Globus pallidus (tissue), 1 donor: ENCODE measurements around the gene LNX2.
A peak's percentile ranks its signal among the peaks of the same experiment; 100 is the strongest.
"Not testable (repeated sequence)": the region's sequence is repeated elsewhere in the genome, so short reads cannot be mapped to it uniquely, and the experiment has no call there.

Experiments used
- DNase-seq: peaks from one replicate; pipeline ENCODE4 v3.0.0-alpha.2; 2015; ENCODE audit warnings: low spot score

LNX2 gene

DNA sequence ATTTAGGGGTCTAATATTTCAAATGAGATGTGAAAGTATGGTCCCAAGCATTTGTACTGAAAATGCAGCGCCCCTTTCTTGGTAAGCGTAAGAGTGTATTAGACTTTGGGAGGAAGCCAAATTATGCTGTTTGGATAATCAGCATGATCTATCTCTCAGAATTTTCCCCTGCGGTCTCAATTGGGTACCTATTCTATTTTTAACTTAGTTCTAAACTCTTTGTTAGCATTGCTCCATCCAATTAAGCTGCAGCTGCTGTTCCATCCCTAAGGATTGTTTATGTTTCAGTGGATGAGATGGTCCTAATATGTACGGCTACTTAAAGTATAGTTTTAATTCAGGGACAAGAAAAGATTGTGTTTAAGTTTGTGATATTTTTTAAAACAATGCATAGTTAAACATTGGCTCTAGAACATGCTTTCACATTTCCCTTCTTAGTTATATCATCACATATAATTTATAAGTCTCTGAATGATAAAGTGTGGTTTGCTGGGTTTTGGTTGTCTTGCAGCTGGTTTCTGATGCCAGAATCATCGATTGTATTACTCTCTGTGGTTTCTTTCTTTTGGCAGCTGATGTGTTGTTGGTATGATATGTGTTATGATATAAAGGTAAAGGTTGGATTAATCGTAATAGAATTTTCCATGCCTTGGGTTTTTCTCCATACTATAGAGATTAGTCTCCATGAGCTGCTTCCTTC is 16.4 kb upstream of the LNX2 start:
- DNase-seq: no peak

DNA sequence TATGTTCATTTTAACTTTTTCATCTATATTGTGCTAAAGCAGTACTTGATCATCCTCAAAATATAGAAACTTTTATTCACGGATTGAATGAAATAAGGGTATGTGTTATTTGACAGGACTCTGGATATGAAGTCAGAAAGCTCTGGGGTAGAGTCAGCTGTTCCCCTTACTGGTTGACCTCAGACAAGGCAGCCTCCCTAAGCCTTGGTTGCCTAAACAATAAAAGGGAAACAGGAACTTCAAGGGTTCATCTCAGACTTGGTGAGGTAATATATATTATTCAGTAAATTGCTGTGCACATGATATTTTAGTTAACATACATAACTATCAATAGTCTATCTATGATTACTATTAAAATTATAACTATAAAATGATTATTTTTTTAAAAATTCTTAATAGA is 14.9 kb upstream of the LNX2 start:
- no peak for DNase-seq

DNA sequence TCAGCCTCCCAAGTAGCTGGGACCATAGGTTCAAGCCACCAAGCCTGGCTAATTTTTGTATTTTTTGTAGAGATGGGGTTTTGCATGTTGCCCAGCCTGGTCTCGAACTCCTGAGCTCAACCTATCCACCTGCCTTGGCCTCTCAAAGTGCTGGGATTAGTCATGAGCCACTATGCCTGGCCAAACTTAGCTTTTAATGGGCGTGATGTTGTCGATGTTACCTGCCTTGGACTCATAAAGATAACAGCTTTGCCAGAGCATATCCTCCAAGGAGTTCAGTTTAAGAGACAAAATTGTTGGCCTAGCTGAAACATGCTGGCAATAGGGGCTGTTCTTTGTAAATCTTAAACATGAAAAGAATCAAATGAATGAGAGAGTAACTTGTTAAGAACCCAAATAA is 14.5 kb upstream of the LNX2 start:
- no peak for DNase-seq

DNA sequence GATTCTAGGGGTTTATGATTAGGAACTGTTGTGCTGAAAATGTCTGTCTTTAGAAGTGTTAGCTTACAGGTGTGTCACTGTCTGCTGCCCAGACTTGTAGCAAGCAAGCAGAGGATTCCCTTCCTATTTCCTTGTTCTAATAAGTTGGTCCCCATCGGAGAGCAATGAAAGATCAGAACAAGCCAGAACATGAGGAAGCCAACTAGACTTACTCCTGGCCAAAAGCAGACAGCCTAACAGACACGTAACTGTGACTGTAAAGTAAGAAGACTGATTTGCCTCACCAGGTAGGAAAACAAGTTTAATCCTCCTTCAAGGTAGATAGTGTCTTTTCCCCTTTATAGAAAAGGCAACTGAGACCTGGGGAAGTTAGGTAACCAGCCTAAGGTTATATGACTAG is 13.9 kb upstream of the LNX2 start:
- no peak for DNase-seq

DNA sequence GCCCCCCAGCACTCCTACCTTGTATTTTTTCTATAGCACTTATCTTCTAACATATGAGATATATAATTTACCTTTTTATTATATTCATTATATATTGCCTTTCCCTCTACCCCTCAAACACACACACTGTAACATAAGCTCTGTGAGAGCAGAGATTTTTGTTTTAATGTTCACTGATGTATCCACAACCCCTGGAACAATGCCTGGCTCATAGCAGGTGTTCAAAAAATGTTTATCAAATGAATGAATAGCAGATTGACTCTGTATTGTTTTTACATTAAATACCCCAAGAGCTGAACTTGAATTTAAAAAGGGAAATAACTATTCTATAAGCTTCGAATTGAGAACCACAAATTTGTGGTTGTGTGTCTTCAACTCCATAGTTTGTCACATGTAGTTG is 12.3 kb upstream of the LNX2 start:
- DNase-seq: no peak

DNA sequence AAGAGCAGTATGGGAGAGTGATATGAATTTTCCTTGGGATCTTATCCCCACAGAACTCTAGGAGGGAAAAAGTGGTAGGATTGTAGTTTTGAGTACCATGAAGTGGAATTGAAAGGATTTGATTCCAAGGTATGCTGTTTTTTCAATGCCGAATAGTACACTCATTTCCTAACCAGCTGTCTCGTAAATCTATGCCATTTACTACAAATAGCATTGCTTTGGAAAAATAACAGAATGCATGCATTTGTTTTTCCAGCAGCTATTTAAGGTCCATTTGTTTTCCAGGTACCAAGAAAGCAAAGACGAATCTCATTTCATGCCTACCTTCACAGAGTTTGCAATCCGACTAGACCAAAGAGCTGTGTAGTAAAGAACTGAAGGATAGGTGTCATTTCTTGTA is 11.9 kb upstream of the LNX2 start:
- no peak for DNase-seq

DNA sequence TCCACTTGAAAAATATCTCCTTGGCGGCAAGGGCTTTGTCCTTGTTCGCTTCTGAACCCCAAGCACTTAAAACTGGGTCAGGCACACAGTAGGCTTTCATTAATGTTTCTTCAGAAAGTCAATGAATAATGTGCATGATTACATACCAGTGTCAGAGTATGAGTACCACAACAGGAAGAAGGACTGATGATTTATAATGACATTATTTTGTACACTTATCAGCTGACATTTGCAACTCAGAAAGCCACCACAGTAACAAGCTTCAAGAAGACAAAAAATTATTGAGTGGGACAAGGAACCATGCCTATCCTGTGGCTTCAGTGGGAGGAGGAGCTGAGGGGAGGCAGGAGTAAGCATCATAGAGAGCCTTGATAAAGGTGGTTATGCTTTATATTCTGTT is 11.3 kb upstream of the LNX2 start:
- no peak for DNase-seq

DNA sequence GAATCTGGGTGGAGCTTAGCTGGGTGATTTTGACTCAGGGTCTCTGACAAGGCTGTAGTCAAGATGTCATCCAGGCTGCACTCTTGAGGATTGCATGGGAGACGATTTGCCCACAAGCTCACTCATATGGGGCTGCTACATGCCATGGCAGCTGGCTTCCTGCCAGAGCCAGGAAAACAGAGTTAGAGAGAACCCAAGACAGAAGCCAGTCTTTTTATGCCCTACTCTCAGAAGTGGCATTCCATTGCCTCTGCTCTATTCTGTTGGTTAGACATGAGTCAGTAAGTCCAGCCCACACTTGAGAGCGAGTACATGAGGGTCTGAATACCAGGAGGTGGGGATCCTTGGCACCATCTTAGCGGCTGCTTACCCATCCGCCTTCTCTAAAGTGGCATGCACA is 10.8 kb upstream of the LNX2 start:
- DNase-seq: no peak

DNA sequence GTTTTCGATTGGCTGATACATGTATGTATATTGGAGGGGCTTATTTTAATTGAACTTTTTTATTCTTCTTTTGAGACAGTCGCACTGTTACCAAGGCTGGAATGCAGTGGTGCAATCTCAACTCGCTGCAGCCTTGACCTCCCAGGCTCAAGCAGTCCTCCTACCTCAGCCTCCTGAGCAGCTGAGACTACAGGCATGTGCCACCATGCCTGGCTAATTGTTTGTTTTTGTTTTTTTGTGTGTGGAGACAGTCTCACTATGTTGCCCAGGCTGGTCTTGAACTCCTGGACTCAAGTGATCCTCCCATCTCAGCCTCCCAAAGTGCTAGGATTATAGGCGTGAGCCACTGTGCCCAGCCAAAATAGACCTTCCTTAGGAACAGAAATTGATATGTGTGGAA is 8.4 kb upstream of the LNX2 start:
- DNase-seq: not testable (repeated sequence)

DNA sequence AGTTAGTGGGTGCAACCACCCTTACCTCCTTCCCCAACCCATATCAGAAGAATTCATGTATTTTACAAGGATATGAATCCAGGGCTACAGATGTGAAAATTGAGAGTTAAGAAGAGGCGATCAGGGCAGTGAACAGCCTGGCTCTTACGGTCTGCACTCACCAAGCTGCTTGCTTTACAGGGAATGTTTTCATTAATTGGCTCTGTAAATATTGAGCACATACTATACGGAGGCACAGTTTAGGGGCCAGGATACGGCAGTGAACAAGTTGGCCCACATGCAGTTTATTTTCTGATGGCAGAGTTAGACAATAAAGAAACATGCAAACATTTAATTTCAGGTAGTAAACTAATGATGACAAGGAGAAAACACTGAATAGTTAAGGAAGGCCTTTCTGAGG is 7.8 kb upstream of the LNX2 start:
- DNase-seq: no peak

DNA sequence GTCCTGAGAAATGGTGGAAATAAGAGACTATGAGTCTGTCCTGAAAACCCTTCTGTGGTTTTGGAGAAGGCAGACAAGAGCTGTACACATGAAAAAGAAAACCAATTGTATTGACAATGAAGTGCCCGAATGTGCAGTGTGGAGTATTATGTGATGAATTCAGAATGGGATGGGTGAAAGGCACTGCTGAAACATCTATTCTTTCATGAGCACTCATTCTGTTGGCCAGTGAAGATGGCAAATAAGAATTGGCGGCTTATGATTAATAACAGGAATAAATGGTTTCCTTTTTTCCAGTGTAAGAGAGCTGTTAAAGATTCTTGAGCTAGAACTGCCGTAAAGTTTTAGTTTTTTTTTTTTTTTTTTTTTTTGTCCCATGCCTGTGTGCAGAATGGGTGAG is 7.1 kb upstream of the LNX2 start:
- DNase-seq: peak; percentile 20

DNA sequence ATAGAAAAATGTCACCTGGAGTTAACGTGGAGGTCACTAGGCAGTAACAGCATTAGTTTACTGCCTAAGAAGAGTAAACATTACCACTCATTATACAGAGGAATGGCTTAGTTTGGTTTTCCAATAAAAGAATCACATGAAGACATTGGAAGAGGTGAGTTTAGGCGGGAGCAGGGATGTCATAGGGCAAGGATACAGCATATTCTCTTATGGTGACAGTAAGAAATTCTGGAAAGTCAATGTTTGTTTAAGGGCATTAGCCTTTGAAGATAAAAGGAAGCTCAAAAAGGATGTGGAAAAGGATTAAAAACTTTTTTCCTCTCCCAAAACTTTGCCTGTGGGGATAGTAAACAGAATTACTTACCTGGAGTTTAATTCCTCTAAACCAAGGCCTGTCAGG is 5.5 kb upstream of the LNX2 start:
- no peak for DNase-seq

DNA sequence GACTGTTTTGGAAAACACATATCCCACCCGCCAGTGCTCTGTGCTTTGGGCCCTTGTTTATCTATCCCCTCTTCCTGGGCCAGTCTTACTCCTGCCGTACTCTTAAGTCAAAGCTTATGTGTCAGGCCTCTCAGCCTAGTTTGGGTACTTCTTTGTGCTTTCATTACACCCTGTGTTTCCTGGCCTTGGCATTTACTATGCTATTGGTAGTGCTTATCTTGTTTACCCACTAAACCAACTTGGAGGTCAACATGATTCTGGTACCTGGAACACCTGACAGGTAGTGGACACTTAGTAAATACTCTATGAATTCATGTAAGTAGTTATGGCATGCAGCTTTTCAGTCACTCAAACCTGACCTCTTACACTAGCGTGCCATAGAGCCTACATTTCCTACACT is 3.7 kb upstream of the LNX2 start:
- DNase-seq: no peak

DNA sequence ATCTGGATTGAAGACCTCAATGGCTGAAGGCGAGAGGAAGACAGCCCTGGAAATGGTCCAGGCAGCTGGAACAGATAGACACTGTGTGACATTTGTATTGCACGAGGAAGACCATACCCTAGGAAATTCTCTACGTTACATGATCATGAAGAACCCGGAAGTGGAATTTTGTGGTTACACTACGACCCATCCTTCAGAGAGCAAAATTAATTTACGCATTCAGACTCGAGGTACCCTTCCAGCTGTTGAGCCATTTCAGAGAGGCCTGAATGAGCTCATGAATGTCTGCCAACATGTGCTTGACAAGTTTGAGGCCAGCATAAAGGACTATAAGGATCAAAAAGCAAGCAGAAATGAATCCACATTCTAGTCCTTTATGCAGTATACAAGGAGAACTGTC is 2.6 kb upstream of the LNX2 start:
- DNase-seq: peak; percentile 14

DNA sequence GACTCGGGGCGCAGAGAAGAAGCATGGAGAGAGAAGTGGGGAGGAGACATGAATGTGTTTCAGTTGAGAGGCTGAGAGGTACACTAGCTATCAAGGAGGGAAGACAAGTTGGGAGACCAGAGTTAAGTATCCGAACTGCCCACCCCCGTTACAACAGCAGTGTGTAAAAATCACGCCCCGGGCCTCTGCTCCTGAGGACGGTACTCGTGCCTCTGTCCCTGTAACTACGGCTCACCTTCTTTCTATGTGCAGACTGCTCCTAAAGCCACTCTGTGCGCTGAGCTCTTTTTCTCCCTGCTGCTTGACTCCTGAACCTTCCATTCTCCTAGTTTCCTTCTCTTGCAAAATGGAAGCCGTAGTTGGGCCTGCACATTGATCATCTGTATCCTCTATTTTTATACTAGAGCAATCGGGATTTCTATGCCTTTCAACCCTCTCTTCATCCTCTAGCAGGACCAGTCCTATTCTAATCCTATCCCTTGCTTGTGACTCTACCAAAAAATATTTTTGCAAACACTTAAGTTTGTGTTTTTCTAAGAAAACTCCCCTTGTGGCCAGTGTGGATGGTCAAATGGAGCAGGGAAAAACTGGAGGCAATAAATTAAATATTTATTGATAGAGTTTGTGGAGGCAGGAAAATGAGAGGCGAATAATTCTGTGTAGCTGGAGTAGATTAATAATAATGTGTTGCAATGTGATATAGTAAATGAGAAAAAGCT is 1.9 kb upstream of the LNX2 start:
- DNase-seq: peak; percentile 21

DNA sequence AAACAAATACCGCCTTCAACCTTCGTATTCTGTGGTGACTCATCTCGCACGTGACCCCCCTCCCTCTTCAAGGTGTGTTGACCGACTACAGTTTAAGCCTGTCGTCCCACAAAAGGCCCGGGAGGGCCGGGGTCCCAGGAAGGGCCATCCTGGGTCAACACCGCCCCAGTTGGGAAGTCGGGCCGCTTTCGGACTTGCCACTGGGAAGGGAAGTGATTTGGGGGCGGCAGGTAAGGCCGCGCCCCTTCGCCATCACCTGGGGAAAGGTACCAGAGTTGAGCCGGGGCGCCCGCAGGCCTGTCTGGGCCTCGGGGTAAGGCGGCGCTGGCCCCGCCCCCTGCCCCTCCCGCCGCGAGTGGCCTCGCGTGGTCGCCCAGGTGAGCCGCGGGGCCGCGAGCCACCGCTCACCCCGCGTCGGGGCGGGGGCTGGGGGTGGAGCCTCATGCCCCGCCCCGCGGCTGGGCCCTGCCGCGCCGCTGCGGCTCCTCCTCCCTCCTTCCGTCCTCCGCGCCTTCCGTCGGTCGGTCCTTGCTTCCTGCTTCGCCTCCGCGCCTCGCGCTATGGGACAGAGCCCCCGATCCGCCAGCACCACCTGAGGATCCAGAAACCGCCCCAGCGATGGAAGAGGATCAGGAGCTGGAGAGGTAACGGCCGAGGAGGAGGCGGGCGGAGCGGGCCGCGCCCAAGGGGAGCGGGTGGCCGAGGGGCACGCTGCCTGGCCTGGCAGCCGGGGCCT is 1.2 kb upstream of the LNX2 start, which contains the start of gene POLR1D:
POLR1D (plus strand) TSS at position 527 of the 736 bp plus-strand sequence; CDS start at position 619, 92 bp downstream.
- DNase-seq: peak; percentile 79

DNA sequence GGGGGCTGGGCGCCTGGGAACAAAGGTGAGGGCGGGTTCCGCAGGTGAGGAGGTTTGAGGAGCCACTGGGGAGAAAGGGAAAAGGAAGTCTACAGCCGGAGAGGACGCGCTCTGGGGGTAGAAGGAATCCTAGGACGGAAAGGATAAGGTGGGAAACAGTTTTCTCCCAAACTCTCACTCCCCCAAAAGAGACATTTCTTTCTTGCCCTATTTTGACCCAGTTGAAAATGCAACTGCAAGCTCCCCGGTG is 712 bp upstream of the LNX2 start:
- DNase-seq: no peak

DNA sequence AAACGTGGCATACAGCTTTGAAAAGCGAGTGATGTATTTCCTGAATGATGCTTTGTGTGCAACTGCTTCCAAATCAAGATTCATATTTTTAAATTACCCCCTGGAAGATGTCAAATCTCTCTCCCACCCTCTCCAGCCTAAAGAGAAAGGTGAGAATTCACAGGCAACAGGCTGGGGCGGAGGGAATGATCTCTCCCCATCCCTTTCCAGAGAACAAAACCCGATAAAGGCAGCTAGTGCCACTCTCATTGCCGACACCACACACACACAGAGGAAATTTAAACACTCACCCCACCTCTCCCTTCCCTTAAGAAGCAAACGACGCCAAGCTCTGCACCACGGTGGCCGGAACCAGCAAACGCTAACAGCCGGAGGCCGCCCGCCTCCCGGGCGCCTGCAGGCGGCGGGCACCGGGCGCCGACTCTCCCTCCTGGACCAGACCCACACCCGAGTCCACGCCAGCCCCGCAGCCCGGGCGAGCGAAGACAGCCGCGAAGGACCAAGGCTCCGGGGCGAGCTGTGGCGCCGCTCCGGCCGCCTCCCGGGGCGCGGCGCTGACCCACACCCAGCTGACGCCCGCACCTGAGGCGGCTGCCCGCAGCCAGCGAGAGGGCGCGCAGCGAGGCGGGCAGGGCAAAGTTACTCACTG is 477 bp downstream of the LNX2 start:
- no peak for DNase-seq

DNA sequence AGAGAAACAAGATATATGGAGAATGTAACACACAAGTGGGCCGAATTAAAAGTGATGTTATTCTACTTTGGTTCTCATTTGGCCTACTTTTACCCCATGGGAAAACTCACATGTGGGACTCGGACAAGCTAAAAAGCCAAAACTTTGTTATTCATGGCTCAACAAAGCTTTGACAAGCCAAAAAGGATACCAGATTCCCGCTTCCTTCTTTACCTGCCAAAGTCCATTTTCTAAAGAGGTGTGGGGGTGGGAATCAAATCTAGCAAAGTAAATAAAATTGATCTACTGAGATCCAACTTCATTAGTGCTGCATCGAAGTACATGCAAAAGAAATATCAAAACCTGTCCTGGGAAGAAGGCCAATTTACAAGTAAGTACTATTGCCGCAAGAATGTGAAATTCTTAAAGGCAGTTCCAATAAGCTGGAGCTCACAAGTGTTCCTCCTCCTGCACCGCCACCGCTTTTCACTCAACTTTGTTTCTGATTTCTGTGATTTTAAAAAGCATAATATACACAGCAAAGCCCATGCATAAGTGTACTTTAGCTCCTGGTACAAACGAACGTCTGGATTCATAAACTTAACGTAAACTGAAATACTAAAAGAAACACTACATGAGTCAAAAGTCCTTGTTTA is 1.1 kb downstream of the LNX2 start:
- no peak for DNase-seq

DNA sequence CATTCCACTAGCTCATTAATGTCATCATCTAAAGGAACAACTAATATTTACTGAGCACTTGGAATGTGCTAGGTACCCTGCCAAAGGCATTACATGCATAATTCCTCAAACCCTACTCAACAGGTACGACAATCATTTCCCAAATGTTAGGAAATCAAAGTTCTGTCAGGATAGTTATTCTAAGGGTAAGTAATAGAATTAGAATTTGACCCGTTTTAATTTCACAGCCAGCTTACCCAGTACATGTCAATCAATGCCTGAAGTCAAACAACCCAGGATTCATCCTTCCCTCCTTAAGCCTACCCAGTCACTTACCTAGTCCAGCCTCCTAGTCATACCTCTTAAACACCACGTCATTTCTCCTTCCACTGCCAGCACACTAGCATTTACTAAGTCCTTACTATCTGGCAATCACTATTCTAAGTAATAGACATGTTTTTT is 2.4 kb downstream of the LNX2 start:
- DNase-seq: no peak

DNA sequence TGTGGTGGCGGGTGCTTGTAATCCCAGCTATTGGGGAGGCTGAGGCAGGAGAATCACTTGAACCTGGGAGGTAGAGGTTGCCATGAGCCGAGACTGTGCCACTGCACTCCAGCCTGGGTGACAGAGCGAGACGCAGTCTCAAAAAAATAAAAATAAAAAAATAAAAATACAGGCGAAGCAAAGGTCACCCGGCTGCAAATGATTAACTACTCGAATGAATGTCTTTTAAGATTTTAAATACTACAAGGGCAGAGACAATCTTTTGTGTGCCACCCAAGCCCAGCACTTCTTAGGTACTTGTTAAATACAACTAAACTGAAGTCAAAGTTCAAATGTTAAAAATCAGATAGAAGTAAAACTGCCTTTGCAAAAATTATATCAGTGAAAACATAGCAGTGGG is 6.7 kb downstream of the LNX2 start:
- no peak for DNase-seq

DNA sequence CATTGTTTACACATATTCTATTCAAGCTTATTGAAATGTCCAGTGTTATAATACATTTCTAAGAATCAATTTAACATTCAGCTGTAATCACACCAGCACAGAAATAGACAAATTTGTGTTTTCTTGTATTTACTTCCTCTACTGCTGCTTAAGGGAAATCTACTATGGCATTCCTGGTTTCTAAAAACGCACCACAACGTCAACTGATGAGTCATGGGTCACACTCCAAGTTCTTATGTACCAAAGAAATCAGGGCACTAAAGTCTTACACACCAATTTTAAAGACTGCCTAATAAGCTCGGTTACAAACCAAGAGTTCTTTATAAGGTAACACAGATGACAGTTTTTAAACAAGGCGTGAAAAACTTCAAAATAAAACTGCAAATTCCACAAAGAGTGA is 13.2 kb downstream of the LNX2 start:
- DNase-seq: no peak
